ENCODE data around the gene ZNF836. TPM values are rescaled to one million over a fixed set of nuclear protein-coding genes. Genes with fewer than 3 reads are reported as not detected.

The ZNF836 gene
- total RNA-seq, result 10 to 100 TPM in 2 of 9 donors, 1 to 10 TPM in 7; 4.1 to 11.0 (median 7.3) TPM
- 1 to 10 TPM; 3.0 to 4.7 TPM for polyA plus RNA-seq
- long read RNA-seq, donor 1, partial matches to known transcripts, result 0 of 1 reads
- long read RNA-seq, donor 1, other reads (novel, unspliced or antisense), result 0 of 1 reads
- long read RNA-seq, donor 2, partial matches to known transcripts, result 0 of 3 reads
- long read RNA-seq, donor 2, other reads (novel, unspliced or antisense), result 3 of 3 reads
- long read RNA-seq, donor 3, result 0 reads

DNA sequence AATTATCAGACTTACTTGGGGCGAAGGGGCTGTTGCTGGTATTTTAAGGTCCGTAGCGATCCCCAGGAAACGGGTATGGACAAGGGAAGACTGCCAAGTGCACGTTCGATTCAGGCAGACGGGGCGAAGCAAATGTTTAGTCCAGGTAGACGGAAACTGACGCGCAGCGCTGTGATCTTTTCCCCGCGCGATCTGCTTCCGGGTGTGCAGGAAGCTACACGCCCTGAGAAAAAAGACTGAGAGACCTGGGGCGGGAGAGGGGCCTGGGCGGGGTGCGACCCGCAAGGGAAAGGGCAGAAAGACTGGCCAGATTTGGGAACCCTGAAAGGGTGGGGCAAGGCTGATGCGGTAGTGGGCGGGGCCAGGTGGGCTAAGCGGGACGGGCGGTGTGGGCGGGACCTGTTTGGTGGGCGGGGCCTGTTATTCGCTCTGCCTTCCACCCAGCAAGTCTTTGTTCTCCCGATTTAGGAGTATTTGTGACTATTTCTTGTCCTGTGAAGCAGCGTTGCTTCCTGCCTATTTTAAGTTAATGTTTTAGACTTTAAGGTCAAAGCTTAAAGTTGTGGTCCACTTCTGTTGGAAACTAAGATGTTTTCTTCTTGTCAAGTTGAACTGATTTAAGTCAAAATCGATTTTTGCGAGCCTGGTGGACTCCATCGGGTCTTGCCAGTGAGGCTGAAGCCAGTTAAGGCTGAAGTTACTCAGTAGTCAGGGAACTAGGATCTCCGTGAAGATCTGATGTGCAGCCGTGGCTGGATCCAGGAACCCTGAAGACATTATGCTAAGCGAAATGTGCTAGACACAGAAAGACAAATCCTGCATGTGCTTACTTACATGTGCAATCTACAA, at the start of gene ZNF836:
TSS of gene ZNF836 (minus strand) at position 301 of the 849 bp plus-strand sequence. CDS start 3,549 bp downstream, outside the sequence.
- TF ChIP-seq POLR2A (IDR thresholded peaks at IDR 0.05), result no peak
- TF ChIP-seq, protein P1, sequence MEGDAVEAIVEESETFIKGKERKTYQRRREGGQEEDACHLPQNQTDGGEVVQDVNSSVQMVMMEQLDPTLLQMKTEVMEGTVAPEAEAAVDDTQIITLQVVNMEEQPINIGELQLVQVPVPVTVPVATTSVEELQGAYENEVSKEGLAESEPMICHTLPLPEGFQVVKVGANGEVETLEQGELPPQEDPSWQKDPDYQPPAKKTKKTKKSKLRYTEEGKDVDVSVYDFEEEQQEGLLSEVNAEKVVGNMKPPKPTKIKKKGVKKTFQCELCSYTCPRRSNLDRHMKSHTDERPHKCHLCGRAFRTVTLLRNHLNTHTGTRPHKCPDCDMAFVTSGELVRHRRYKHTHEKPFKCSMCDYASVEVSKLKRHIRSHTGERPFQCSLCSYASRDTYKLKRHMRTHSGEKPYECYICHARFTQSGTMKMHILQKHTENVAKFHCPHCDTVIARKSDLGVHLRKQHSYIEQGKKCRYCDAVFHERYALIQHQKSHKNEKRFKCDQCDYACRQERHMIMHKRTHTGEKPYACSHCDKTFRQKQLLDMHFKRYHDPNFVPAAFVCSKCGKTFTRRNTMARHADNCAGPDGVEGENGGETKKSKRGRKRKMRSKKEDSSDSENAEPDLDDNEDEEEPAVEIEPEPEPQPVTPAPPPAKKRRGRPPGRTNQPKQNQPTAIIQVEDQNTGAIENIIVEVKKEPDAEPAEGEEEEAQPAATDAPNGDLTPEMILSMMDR (IDR thresholded peaks at IDR 0.05), result no peak
- peak; percentile 96 to 99 (median 98) for ATAC-seq
- intact Hi-C loops (cut with DNase I), result loop anchor here in 5 of 10 donors (1.0 to 5.0 kb wide), 4 partner anchors 17 to 34 kb away; partner anchors contain the start of gene ZNF616 (in 3 of the 5)
- peaks cover 0 to 29% (median 22%) of the 10 kb centered on the region in 9 donors for H3K36me3 ChIP-seq
- H3K27me3 ChIP-seq, result no peaks in the 10 kb centered on the region
- H3K4me3 ChIP-seq, result peak within 1 kb of the TSS; percentile 62 to 94 (median 83)
- H3K27ac ChIP-seq, result peak within 1 kb of the TSS; percentile 28 to 92 (median 84)
- no peaks in the 10 kb centered on the region for H3K9me3 ChIP-seq
- H3K4me1 ChIP-seq, result peaks cover 0 to 19% (median 11%) of the 10 kb centered on the region in 12 donors
- WGBS, 4 donors, result 7 to 9% (median 8%) methylated on average over 31 to 37 of the region's 37 CpGs
- DNase-seq, result peak; percentile 92 to 93 (median 93)

DNA sequence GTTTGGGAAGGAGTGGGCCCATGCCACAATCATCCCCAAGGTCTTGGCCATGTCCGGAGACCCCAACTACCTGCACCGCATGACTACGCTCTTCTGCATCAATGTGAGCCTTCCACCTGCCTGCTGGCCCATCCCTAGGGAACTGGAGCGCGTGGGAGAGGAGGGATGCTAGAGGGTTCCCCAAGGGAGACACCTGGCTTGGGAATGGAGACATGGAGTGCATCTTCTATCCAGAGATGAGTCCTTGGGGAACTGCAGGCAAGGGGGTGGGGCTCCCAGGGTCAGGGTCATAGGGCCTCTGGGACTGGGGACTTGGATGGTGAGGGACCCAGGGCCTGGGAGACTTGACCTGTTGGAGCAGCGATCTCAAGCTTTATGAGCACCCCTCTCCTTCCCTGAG, 49.6 kb upstream of the ZNF836 start:
- Histone ChIP-seq H3K27me3 (no peaks in the 10 kb centered on the region), H3K36me3 (peaks cover 7 to 100% (median 100%) of the 10 kb centered on the region in 9 donors), H3K9me3 (no peaks in the 10 kb centered on the region), H3K4me1 (no peaks in the 10 kb centered on the region), H3K4me3 (no peak overlapping the region), H3K27ac (no peak overlapping the region)
- DNase-seq (peak in 1 of 5 donors; percentile 13), ATAC-seq (peak in 1 of 4 donors; percentile 8)
- WGBS, 4 donors, result 93 to 98% (median 96%) methylated on average over 6 of the region's 6 CpGs
- TF ChIP-seq, protein P1 (IDR thresholded peaks at IDR 0.05), result no peak
- intact Hi-C loops (cut with DNase I), result no loop called here

DNA sequence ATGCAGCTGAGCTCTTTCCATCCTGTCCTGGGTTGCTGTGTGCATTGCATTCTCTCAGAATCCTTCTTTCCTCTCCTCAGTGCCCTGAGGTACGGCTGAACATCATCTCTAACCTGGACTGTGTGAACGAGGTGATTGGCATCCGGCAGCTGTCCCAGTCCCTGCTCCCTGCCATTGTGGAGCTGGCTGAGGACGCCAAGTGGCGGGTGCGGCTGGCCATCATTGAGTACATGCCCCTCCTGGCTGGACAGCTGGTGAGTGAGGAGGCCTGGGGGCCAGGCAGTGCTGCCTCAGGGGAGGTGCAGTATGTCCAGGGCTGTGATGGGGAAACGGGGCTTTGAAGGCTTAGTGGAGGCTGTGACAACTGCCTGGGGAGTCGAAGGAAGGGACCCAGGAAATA, 48.2 kb upstream of the ZNF836 start:
- no peaks in the 10 kb centered on the region for H3K4me1 ChIP-seq
- no peaks in the 10 kb centered on the region for H3K27me3 ChIP-seq
- intact Hi-C loops (cut with DNase I), result no loop called here
- DNase-seq, result no peak
- no peak overlapping the region for H3K4me3 ChIP-seq
- no peaks in the 10 kb centered on the region for H3K9me3 ChIP-seq
- no peak for ATAC-seq
- peaks cover 7 to 100% (median 100%) of the 10 kb centered on the region in 9 donors for H3K36me3 ChIP-seq
- WGBS, 4 donors, result 87 to 94% (median 90%) methylated on average over 8 of the region's 8 CpGs
- TF ChIP-seq POLR2A (IDR thresholded peaks at IDR 0.05), result no peak
- TF ChIP-seq, protein P1 (IDR thresholded peaks at IDR 0.05), result no peak
- no peak overlapping the region for H3K27ac ChIP-seq

DNA sequence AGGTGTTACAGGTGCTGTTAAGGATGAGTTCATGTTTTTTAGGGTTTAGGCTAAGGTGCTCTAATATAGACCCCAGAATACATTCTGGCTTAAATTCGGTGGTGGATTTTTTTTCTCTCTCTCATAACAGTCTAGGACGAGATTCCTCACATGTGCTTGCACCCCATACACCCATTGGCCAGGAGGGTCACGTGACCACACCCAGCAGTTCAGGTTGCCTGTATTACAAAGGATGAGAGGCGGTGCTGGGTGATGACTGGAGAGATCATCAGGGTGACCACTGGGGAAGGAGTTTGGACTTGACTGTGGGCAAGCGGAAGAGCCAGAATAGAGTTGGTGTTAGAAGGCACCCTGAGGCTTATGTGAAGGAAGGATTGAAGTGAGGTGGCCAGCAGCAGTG, 46.2 kb upstream of the ZNF836 start:
- H3K9me3 ChIP-seq, result no peaks in the 10 kb centered on the region
- no peak overlapping the region for H3K4me3 ChIP-seq
- WGBS, 4 donors, result 80 to 88% (median 85%) methylated on average over 5 of the region's 5 CpGs
- no peaks in the 10 kb centered on the region for H3K27me3 ChIP-seq
- H3K36me3 ChIP-seq, result peaks cover 10 to 100% (median 100%) of the 10 kb centered on the region in 9 donors
- H3K27ac ChIP-seq, result no peak overlapping the region
- DNase-seq (no peak), ATAC-seq (no peak)
- intact Hi-C loops (cut with DNase I), result no loop called here
- no peaks in the 10 kb centered on the region for H3K4me1 ChIP-seq
- TF ChIP-seq POLR2A (IDR thresholded peaks at IDR 0.05), result no peak
- TF ChIP-seq, protein P1 (IDR thresholded peaks at IDR 0.05), result no peak

Data from heart left ventricle (tissue), 16 donors.